ENCODE results near the gene MAX. TPM values are rescaled to one million over a fixed set of nuclear protein-coding genes. Genes with fewer than 3 reads are reported as not detected.

The MAX gene
- total and polyA plus RNA-seq, 2 donors from 2014 or later, result 48.9 to 89.4 TPM

DNA sequence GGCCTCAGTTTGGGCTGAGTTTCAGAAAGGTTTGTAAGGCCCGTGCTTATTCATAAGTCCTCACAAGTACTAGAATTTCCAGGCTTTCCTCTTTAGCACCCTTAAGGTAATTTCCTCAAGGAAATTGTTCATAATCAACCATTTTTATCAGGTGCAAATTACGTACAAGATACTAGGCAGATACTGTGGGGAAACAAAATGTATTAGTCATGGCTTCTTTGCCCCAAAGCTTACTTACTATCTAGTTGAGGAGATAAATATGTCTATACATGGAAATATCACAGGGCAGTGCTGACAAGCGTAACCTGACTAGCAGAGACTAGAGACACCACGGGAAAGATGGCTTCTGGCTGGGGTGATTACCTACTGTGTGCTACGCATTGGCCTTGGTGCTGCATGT, 22.5 kb downstream of the MAX start:
- H3K4me1 ChIP-seq (ENCODE audit: control insufficient read depth in 2 of 3, insufficient read depth in 2 of 3, low read depth in 1 of 3, low read length in 3 of 3), result peaks cover 0 to 17% (median 16%) of the 10 kb centered on the region in 3 donors
- DNase-seq (no peak), FAIRE-seq (no peak)
- no peak overlapping the region for H3K4me3 ChIP-seq (ENCODE audit: low read length in 3 of 3)
- no peaks in the 10 kb centered on the region for H3K27me3 ChIP-seq (ENCODE audit: control insufficient read depth, insufficient read depth, low read length)
- TF ChIP-seq, protein P1, sequence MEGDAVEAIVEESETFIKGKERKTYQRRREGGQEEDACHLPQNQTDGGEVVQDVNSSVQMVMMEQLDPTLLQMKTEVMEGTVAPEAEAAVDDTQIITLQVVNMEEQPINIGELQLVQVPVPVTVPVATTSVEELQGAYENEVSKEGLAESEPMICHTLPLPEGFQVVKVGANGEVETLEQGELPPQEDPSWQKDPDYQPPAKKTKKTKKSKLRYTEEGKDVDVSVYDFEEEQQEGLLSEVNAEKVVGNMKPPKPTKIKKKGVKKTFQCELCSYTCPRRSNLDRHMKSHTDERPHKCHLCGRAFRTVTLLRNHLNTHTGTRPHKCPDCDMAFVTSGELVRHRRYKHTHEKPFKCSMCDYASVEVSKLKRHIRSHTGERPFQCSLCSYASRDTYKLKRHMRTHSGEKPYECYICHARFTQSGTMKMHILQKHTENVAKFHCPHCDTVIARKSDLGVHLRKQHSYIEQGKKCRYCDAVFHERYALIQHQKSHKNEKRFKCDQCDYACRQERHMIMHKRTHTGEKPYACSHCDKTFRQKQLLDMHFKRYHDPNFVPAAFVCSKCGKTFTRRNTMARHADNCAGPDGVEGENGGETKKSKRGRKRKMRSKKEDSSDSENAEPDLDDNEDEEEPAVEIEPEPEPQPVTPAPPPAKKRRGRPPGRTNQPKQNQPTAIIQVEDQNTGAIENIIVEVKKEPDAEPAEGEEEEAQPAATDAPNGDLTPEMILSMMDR (IDR thresholded peaks at IDR 0.05; ENCODE audit: borderline replicate concordance, extremely low read depth, insufficient read depth), result no peak
- intact Hi-C loops (cut with DNase I), result no loop called here
- H3K9me3 ChIP-seq (ENCODE audit: control insufficient read depth in 2 of 3, insufficient read depth in 1 of 3, low read length in 3 of 3), result no peaks in the 10 kb centered on the region
- no peak overlapping the region for H3K9ac ChIP-seq (ENCODE audit: low read length in 3 of 3)
- no peak overlapping the region for H3K27ac ChIP-seq (ENCODE audit: low read depth in 2 of 2, low read length in 2 of 2)
- H3K36me3 ChIP-seq (ENCODE audit: control insufficient read depth in 2 of 3, insufficient read depth in 3 of 3, low read length in 3 of 3), result peaks cover 2 to 20% (median 17%) of the 10 kb centered on the region in 3 donors

DNA sequence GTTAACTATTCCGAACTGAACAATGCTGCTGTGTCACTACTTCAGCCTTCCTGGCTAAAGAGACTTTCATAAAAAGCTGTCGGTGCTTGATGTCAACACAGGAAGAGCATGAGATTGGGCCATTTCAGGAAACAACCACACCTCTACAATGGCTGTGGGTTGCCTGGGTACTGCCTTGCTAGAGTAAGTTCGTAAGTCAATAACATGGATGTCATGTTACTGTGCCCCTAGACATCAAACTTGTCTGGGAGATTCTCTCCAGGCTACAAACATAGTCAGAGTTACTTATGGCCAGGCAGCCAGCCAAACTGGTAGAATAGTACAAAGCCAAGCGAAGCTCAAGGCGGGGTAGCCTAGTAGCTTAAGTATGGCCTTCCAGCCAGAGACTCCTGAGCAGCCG, 23.1 kb downstream of the MAX start:
- H3K27ac ChIP-seq (ENCODE audit: low read depth in 2 of 2, low read length in 2 of 2), result no peak overlapping the region
- peaks cover 0 to 22% (median 22%) of the 10 kb centered on the region in 3 donors for H3K4me1 ChIP-seq (ENCODE audit: control insufficient read depth in 2 of 3, insufficient read depth in 2 of 3, low read depth in 1 of 3, low read length in 3 of 3)

DNA sequence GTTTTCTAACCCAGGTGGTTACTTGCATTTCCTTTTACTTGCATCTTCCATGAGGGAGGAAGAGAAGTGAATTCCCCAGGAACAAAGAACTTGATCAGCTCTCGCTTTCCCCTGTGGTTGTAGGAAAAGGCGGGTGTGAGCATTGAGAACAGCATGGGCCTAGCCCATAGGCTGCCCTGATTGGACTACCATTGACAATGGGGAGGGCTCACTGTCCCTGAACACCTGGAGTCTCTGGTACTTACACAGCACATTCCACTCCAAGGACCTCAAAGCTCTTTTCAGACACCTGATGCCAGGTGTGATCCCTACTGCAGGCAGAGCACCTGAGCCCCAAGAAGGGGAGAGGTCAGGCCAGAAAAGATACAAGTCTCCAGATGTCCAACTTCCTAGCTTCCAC, 25.0 kb downstream of the MAX start:
- H3K27me3 ChIP-seq (ENCODE audit: control insufficient read depth, insufficient read depth, low read length), result no peaks in the 10 kb centered on the region
- no peak overlapping the region for H3K9ac ChIP-seq (ENCODE audit: low read length in 3 of 3)
- FAIRE-seq (no peak), DNase-seq (no peak)
- intact Hi-C loops (cut with DNase I), result no loop called here
- no peaks in the 10 kb centered on the region for H3K9me3 ChIP-seq (ENCODE audit: control insufficient read depth in 2 of 3, insufficient read depth in 1 of 3, low read length in 3 of 3)
- H3K4me3 ChIP-seq (ENCODE audit: low read length in 3 of 3), result no peak overlapping the region
- TF ChIP-seq, protein P1 (IDR thresholded peaks at IDR 0.05; ENCODE audit: borderline replicate concordance, extremely low read depth, insufficient read depth), result no peak
- H3K27ac ChIP-seq (ENCODE audit: low read depth in 2 of 2, low read length in 2 of 2), result no peak overlapping the region
- peaks cover 3 to 41% (median 39%) of the 10 kb centered on the region in 3 donors for H3K4me1 ChIP-seq (ENCODE audit: control insufficient read depth in 2 of 3, insufficient read depth in 2 of 3, low read depth in 1 of 3, low read length in 3 of 3)
- H3K36me3 ChIP-seq (ENCODE audit: control insufficient read depth in 2 of 3, insufficient read depth in 3 of 3, low read length in 3 of 3), result peaks cover 2 to 20% (median 17%) of the 10 kb centered on the region in 3 donors

More for the DNA sequence above, 23.1 kb downstream of the MAX start:
- H3K4me3 ChIP-seq (ENCODE audit: low read length in 3 of 3), result no peak overlapping the region
- TF ChIP-seq, protein P1 (IDR thresholded peaks at IDR 0.05; ENCODE audit: borderline replicate concordance, extremely low read depth, insufficient read depth), result no peak
- H3K9me3 ChIP-seq (ENCODE audit: control insufficient read depth in 2 of 3, insufficient read depth in 1 of 3, low read length in 3 of 3), result no peaks in the 10 kb centered on the region
- intact Hi-C loops (cut with DNase I), result no loop called here
- FAIRE-seq (no peak), DNase-seq (no peak)
- no peaks in the 10 kb centered on the region for H3K27me3 ChIP-seq (ENCODE audit: control insufficient read depth, insufficient read depth, low read length)
- H3K9ac ChIP-seq (ENCODE audit: low read length in 3 of 3), result no peak overlapping the region
- peaks cover 2 to 20% (median 17%) of the 10 kb centered on the region in 3 donors for H3K36me3 ChIP-seq (ENCODE audit: control insufficient read depth in 2 of 3, insufficient read depth in 3 of 3, low read length in 3 of 3)

All from kidney (tissue), 14 donors.